HFF-Myc (cell line): ENCODE results near the gene NBPF3.
"Not testable (repeated sequence)": the region's sequence is repeated elsewhere in the genome, so short reads cannot be mapped to it uniquely, and the experiment has no call there.

Experiments
- DNase-seq: peaks from one replicate; pipeline ENCODE4 v3.0.0-alpha.2; 2011; ENCODE audit warnings: low read depth; ENCODE audit errors: extremely low read depth
- H3K4me3 ChIP-seq: replicated peaks from 2 replicates; pipeline ENCODE4 v1.5.1; 2011; ENCODE audit warnings: low read depth, mild to moderate bottlenecking, control low read depth, low read length
- CTCF ChIP-seq: IDR thresholded peaks from 2 replicates; pipeline ENCODE4 v1.5.1; 2012; ENCODE audit warnings: mild to moderate bottlenecking, low read depth, low read length, control low read depth; ENCODE audit errors: missing control alignments

The NBPF3 gene

DNA sequence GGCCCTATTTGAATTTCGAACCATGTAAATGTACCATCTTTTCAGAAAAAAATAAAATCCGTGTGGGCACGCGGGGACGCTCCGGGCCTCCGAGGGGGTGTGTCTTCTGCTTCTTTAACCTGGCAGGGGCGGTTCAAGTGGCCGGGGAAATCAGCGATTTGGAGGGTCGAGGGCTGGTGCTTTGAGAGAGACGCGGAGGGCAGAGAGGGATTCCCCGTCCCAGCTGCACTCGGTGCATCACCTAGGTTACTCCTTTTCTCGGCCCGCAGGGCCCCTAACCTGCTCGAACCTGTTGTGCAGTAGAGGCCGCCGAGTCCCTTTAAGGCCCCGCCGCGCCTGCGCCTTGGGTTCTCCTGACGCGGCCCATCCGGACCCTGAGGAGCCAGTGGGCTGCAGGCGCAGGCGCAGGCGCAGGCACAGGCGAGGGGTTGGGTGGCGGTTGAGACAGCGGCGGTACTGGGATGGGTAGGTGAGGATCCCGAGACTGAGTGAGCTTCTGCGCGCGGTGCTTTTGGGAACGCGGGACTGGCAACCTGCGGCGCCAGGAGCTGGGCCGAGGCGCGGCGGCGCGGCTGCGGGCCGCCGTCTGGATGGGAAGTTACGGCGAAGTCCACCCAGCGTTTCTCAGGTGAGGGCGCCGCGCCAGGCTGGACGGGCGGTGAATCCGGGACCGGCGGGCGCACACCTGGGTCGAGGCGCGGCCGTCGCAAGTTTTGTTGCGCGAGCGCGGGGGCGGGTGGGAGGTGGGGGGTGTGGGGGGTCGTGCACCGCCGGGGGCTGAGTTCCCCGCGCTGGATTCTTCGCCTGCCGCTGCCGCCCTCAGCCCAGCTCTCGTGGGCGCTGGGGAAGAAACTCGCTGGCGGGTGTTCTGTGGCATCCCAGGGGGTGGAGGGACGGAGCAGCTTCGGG lies at the start of gene NBPF3:
NBPF3 (plus strand) TSS at position 417 of the 909 bp plus-strand sequence. CDS start 4,950 bp downstream, outside the sequence.
- DNase-seq, result no peak
- TF ChIP-seq CTCF, result no peak
- peak within 1 kb of the TSS; percentile 69 for H3K4me3 ChIP-seq

DNA sequence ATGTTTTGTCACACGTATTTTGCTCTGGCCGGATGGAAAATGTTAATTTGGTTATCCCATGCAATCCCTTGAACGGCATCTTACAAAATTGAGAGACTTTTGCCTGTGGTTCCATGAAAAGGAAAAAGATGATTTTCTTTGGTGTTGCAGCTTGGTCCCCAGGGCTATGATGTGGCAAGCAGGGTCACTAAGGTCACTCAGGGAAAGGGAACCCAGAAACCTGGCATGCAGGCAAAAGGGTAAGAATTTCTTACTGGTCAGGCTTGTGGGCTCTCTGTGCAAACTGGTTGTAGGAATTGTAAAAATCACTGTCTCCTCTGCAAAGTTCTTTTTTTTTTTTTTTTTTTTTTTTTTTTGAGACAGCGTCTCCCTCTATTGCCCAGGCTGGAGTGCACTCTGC lies 48.4 kb upstream of the NBPF3 start:
- no peak overlapping the region for H3K4me3 ChIP-seq
- no peak for TF ChIP-seq CTCF
- DNase-seq, result no peak

GRCh38 chr1:21392587-21393263 lies 47.2 kb upstream of the NBPF3 start:
- H3K4me3 ChIP-seq, result no peak overlapping the region
- TF ChIP-seq CTCF, result no peak
- no peak for DNase-seq

GRCh38 chr1:21396516-21396915 lies 43.4 kb upstream of the NBPF3 start:
- no peak for TF ChIP-seq CTCF
- H3K4me3 ChIP-seq, result no peak overlapping the region
- DNase-seq, result no peak

- no peak overlapping the region for H3K4me3 ChIP-seq
- DNase-seq, result no peak
- TF ChIP-seq CTCF, result no peak
These were observed 42.1 kb upstream of the NBPF3 start for GRCh38 chr1:21397813-21398188.

DNA sequence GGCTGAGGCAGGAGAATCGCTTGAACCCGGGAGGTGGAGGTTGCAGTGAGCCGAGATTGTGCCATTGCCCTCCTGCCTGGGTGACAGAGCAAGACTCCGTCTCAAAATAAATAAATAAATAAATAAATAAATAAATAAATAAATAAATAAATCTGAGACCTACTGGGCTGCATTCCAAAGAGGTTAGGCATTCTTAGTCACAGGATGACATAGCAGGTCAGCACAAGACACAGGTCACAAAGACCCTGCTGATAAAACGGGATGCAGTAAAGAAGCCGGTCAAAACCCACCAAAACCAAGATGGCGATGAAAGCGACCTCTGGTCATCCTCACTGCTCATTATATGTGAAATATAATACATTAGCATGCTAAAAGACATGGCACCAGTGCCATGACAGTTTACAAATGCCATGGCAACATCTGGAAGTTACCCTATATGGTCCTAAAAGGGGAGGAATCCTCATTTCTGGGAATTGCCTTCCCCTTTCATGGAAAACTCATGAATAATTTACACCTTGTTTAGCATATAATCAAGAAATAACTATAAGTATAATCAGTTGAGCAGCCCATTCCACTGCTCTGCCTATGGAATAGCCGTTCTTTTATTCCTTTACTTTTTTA lies 38.1 kb upstream of the NBPF3 start:
- DNase-seq, H3K4me3 ChIP-seq: not testable (repeated sequence)

DNA sequence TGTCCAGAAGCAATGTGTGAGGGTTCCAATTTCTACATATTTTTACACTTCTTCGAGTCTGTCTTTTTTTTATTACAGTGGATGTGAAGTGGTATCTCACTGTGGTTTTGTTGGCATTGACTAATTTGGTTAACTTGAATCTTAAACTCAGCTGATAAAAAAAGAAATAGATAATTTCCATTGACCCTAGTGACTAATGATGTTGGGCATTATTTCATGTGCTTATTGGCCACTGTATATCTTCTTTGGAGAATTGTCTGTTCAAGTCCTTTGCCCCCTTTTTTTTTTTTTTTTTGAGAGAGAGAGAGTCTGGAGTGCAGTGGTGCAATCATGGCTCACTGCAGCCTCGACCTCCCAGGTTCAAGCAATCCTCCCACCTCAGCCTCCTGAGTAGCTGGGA lies 33.3 kb upstream of the NBPF3 start:
- no peak overlapping the region for H3K4me3 ChIP-seq
- DNase-seq, result no peak
- no peak for TF ChIP-seq CTCF

DNA sequence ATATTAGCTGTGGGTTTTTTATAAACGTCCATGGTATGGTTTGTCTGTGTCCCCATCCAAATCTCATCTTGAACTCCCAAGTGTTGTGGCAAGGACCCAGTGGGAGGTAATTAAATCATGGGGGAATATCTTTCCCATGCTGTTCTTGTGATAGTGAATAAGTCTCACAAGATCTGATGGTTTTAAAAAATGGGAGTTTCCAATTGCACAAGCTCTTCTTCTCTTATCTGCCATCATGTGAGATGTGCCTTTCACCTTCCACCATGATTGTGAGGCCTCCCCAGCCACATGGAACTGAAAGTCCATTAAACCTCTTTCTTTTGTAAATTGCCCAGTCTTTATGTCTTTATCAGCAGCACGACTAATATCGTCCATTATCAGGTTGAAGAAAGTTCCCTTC lies 30.0 kb upstream of the NBPF3 start:
- H3K4me3 ChIP-seq, DNase-seq: not testable (repeated sequence)
